ENCODE measurements around the gene GHR. TPM values are rescaled to one million over a fixed set of nuclear protein-coding genes. Genes with fewer than 3 reads are reported as not detected.

Gene GHR
- polyA plus RNA-seq, 3 donors, result not detected

GRCh38 chr5:42597318-42597937 is 174.2 kb downstream of the GHR start:
- no peaks in the 10 kb centered on the region for H3K27me3 ChIP-seq (ENCODE audit: control insufficient read depth in 2 of 2, insufficient read depth in 2 of 2, low read length in 2 of 2)
- Mint-ChIP-seq H3K4me1 (peaks cover 18% of the 10 kb centered on the region), H3K4me3 (no peak overlapping the region), H3K36me3 (no peaks in the 10 kb centered on the region), H3K27ac (no peak overlapping the region), H3K27me3 (ENCODE audit: low read depth in 3 of 3) (peaks cover 0 to 2% (median 0%) of the 10 kb centered on the region in 3 donors), H3K9me3 (no peaks in the 10 kb centered on the region)
- H3K4me3 ChIP-seq (replicated peaks in 1 of 3; ENCODE audit: low read depth in 2 of 3, low read length in 3 of 3), result no peak overlapping the region
- peaks cover 16 to 19% of the 10 kb centered on the region in 2 donors for H3K4me1 ChIP-seq (ENCODE audit: control insufficient read depth in 1 of 2, insufficient read depth in 2 of 2, low read length in 2 of 2)
- no peak overlapping the region for H3K4me2 ChIP-seq (replicated peaks; ENCODE audit: extremely low read depth, low read length, poor library complexity, severe bottlenecking)
- no peaks in the 10 kb centered on the region for H4K20me1 ChIP-seq (ENCODE audit: insufficient read depth, low read length)
- H3K9ac ChIP-seq (ENCODE audit: insufficient read depth, low read length, poor library complexity, severe bottlenecking), result no peak overlapping the region
- no peak for TF ChIP-seq CTCF (IDR thresholded peaks at IDR 0.05)
- intact Hi-C loops (cut with micrococcal nuclease), result no loop called here
- no peaks in the 10 kb centered on the region for H3K79me2 ChIP-seq (ENCODE audit: insufficient read depth, low read length)
- H3K36me3 ChIP-seq (replicated peaks in 1 of 2; ENCODE audit: control insufficient read depth in 1 of 2, insufficient read depth in 2 of 2, low read length in 2 of 2), result no peaks in the 10 kb centered on the region
- H3K9me3 ChIP-seq (replicated peaks in 1 of 2; ENCODE audit: control insufficient read depth in 1 of 2, insufficient read depth in 1 of 2, low read length in 2 of 2), result no peaks in the 10 kb centered on the region
- no peak overlapping the region for H2AFZ ChIP-seq (ENCODE audit: insufficient read depth, low read depth, low read length, poor library complexity, severe bottlenecking)
- no peak overlapping the region for H3K27ac ChIP-seq (ENCODE audit: low read depth in 1 of 2, low read length in 2 of 2)
- no peak for DNase-seq
- 100% methylated on average over 2 of the region's 4 CpGs for WGBS (ENCODE audit: insufficient coverage)

- Histone ChIP-seq H3K27me3 (ENCODE audit: control insufficient read depth in 2 of 2, insufficient read depth in 2 of 2, low read length in 2 of 2) (no peaks in the 10 kb centered on the region), H3K79me2 (ENCODE audit: insufficient read depth, low read length) (no peaks in the 10 kb centered on the region), H3K27ac (ENCODE audit: low read depth in 1 of 2, low read length in 2 of 2) (no peak overlapping the region), H2AFZ (ENCODE audit: insufficient read depth, low read depth, low read length, poor library complexity, severe bottlenecking) (no peak overlapping the region), H3K9ac (ENCODE audit: insufficient read depth, low read length, poor library complexity, severe bottlenecking) (no peak overlapping the region), H3K36me3 (replicated peaks in 1 of 2; ENCODE audit: control insufficient read depth in 1 of 2, insufficient read depth in 2 of 2, low read length in 2 of 2) (no peaks in the 10 kb centered on the region), H3K4me1 (ENCODE audit: control insufficient read depth in 1 of 2, insufficient read depth in 2 of 2, low read length in 2 of 2) (peaks cover 13% of the 10 kb centered on the region in 2 donors), H3K4me2 (replicated peaks; ENCODE audit: extremely low read depth, low read length, poor library complexity, severe bottlenecking) (no peak overlapping the region), H4K20me1 (ENCODE audit: insufficient read depth, low read length) (no peaks in the 10 kb centered on the region), H3K9me3 (replicated peaks in 1 of 2; ENCODE audit: control insufficient read depth in 1 of 2, insufficient read depth in 1 of 2, low read length in 2 of 2) (no peaks in the 10 kb centered on the region), H3K4me3 (replicated peaks in 1 of 3; ENCODE audit: low read depth in 2 of 3, low read length in 3 of 3) (no peak overlapping the region)
- H3K27me3 Mint-ChIP-seq (ENCODE audit: low read depth in 3 of 3), result peaks cover 0 to 2% (median 0%) of the 10 kb centered on the region in 3 donors
- intact Hi-C loops (cut with micrococcal nuclease), result no loop called here
- no peaks in the 10 kb centered on the region for H3K36me3 Mint-ChIP-seq
- no peak for TF ChIP-seq CTCF (IDR thresholded peaks at IDR 0.05)
- peaks cover 13% of the 10 kb centered on the region for H3K4me1 Mint-ChIP-seq
- H3K9me3 Mint-ChIP-seq, result no peaks in the 10 kb centered on the region
- H3K4me3 Mint-ChIP-seq, result no peak overlapping the region
- H3K27ac Mint-ChIP-seq, result no peak overlapping the region
- DNase-seq, result no peak
Measured at GRCh38 chr5:42598311-42598710, 175.1 kb downstream of the GHR start.
